Measurements from ENCODE around the gene CACNA1G.
A peak's percentile ranks its signal among the peaks of the same experiment; 100 is the strongest.

CACNA1G gene

DNA sequence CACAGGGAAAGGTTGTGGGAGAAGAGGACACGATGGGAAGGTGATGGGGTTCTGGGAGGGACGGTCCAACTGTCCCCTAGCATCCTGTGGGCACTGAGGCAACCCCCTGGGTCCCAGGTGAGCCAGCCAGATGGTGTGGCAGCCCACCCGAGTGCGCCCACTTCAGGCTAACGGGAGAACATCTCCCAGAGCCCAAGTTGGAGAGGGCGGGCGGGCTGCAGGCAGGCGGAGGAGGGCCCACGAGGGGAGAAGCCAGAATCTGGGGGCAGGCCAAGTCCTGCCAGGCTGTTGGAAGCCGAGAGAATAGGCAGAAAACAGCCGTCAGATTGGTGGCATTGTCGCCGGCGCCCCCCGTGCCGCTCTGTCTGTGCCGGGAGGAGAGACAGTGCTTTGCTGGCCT lies 60.3 kb downstream of the CACNA1G start:
- Histone ChIP-seq H3K27ac (no peak overlapping the region), H3K36me3 (no peaks in the 10 kb centered on the region), H3K9me3 (no peaks in the 10 kb centered on the region), H3K27me3 (peaks cover 0 to 22% of the 10 kb centered on the region in 2 donors), H3K4me3 (no peak overlapping the region), H3K4me1 (peaks cover 0 to under 1% (median 0%) of the 10 kb centered on the region in 4 donors)
- intact Hi-C loops (cut with DNase I; ENCODE audit: low total_unique reads), result no loop called here
- TF ChIP-seq, protein P1, sequence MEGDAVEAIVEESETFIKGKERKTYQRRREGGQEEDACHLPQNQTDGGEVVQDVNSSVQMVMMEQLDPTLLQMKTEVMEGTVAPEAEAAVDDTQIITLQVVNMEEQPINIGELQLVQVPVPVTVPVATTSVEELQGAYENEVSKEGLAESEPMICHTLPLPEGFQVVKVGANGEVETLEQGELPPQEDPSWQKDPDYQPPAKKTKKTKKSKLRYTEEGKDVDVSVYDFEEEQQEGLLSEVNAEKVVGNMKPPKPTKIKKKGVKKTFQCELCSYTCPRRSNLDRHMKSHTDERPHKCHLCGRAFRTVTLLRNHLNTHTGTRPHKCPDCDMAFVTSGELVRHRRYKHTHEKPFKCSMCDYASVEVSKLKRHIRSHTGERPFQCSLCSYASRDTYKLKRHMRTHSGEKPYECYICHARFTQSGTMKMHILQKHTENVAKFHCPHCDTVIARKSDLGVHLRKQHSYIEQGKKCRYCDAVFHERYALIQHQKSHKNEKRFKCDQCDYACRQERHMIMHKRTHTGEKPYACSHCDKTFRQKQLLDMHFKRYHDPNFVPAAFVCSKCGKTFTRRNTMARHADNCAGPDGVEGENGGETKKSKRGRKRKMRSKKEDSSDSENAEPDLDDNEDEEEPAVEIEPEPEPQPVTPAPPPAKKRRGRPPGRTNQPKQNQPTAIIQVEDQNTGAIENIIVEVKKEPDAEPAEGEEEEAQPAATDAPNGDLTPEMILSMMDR (IDR thresholded peaks at IDR 0.05), result no peak
- DNase-seq, result no peak

DNA sequence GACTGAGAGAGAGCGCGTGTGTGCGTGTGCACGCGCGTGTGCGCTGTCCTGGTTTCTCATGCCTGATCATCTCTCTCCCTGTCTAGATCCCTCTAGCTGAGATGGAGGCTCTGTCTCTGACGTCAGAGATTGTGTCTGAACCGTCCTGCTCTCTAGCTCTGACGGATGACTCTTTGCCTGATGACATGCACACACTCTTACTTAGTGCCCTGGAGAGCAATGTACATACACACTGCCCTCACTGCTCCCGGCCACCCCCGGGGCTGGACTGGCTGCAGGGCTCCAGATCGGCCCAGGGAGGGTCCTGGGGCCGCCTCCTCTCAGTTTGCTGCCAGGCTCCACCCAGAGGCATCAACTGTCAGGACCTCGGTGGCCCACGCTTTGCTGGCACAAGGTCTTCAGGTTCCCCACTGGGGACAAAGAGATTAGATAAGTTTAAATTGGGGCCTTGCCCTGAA lies 61.1 kb downstream of the CACNA1G start:
- H3K4me1 ChIP-seq, result peaks cover 0 to 7% (median 4%) of the 10 kb centered on the region in 4 donors
- H3K4me3 ChIP-seq, result no peak overlapping the region
- no peak for DNase-seq
- no peaks in the 10 kb centered on the region for H3K9me3 ChIP-seq
- TF ChIP-seq, protein P1 (IDR thresholded peaks at IDR 0.05), result no peak
- H3K27me3 ChIP-seq, result peaks cover 0 to 26% of the 10 kb centered on the region in 2 donors
- intact Hi-C loops (cut with DNase I; ENCODE audit: low total_unique reads), result no loop called here
- no peaks in the 10 kb centered on the region for H3K36me3 ChIP-seq
- H3K27ac ChIP-seq, result no peak overlapping the region

DNA sequence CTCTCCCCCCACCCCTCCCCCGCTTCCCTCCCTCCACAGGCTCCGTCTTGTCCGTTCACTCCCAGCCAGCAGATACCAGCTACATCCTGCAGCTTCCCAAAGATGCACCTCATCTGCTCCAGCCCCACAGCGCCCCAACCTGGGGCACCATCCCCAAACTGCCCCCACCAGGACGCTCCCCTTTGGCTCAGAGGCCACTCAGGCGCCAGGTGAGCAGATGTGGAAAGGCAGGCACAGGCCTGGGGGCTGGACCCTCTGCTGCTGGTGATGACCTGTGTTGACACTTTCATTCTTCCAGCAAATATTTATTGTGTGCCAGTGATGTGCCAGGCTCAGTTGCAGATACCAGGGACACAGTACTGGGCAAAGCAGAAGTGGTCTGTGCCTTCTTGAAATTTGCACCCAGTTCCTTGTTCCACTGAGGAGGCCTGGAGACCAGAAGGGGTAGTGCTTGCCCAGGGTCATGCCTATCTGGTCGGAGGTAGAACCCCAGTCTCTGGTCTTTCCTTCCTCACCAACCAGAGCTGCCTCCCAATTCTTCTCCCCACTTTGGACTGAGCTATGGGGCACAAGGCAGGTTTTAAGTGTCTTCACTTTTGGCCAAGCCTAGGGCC lies 63.9 kb downstream of the CACNA1G start:
- no peak for DNase-seq
- H3K9me3 ChIP-seq, result no peaks in the 10 kb centered on the region
- no peaks in the 10 kb centered on the region for H3K36me3 ChIP-seq
- H3K27ac ChIP-seq, result no peak overlapping the region
- peaks cover 0 to 7% (median 4%) of the 10 kb centered on the region in 4 donors for H3K4me1 ChIP-seq
- TF ChIP-seq, protein P1 (IDR thresholded peaks at IDR 0.05), result no peak
- intact Hi-C loops (cut with DNase I; ENCODE audit: low total_unique reads), result no loop called here
- H3K4me3 ChIP-seq, result no peak overlapping the region
- peaks cover 0 to 46% of the 10 kb centered on the region in 2 donors for H3K27me3 ChIP-seq

DNA sequence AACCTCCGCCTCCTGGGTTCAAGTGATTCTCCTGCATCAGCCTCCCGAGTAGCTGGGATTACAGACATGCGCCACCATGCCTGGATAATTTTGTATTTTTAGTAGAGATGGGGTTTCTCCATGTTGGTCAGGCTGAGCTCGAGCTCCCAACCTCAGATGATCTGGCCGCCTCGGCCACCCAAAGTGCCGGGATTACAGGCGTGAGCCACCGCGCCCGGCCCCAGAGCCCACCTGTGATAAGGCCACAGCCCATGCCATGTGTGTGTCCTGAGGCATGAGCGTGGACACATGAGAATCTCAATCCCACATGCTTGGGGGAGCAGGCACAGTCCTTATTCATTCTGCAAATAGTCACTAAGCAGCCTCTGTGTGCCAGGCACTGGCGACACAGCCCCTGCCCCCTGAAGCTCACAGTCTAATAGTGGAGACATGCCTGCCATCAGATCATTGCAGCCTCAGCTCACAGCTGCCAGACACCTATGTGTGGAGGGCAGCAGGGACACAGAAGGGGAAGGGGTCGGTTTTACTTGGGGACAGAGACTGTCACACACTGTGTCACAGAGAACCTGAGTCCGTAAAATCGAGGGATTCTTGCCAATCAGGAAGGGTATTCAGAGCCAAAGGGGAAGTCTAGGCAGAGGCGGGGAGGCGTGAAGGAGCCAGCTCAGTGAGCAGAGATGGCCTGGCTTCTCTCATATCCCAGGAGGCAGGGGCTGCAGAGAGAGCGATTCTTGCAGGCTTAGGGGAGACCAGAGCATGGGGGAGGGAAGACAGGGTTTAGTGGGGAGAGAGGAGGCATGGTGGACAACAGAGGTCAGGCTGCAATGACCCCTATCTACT lies 64.7 kb downstream of the CACNA1G start:
- peaks cover 0 to 9% (median 4%) of the 10 kb centered on the region in 4 donors for H3K4me1 ChIP-seq
- DNase-seq, result no peak
- TF ChIP-seq, protein P1 (IDR thresholded peaks at IDR 0.05), result no peak
- H3K27me3 ChIP-seq, result peaks cover 0 to 52% of the 10 kb centered on the region in 2 donors
- no peak overlapping the region for H3K4me3 ChIP-seq
- intact Hi-C loops (cut with DNase I; ENCODE audit: low total_unique reads), result loop anchor here (1.0 kb wide), 1 partner anchor 79 kb away; no protein-coding TSS in a partner anchor
- H3K9me3 ChIP-seq, result no peaks in the 10 kb centered on the region
- no peak overlapping the region for H3K27ac ChIP-seq
- no peaks in the 10 kb centered on the region for H3K36me3 ChIP-seq

DNA sequence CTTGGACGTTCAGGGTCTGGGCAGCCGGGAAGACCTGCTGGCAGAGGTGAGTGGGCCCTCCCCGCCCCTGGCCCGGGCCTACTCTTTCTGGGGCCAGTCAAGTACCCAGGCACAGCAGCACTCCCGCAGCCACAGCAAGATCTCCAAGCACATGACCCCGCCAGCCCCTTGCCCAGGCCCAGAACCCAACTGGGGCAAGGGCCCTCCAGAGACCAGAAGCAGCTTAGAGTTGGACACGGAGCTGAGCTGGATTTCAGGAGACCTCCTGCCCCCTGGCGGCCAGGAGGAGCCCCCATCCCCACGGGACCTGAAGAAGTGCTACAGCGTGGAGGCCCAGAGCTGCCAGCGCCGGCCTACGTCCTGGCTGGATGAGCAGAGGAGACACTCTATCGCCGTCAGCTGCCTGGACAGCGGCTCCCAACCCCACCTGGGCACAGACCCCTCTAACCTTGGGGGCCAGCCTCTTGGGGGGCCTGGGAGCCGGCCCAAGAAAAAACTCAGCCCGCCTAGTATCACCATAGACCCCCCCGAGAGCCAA lies 65.6 kb downstream of the CACNA1G start:
- no peaks in the 10 kb centered on the region for H3K9me3 ChIP-seq
- no peak overlapping the region for H3K4me3 ChIP-seq
- peak; percentile 65 to 83 for DNase-seq
- H3K4me1 ChIP-seq, result peaks cover 0 to 11% (median 4%) of the 10 kb centered on the region in 4 donors
- H3K36me3 ChIP-seq, result no peaks in the 10 kb centered on the region
- peaks cover 0 to 53% of the 10 kb centered on the region in 2 donors for H3K27me3 ChIP-seq
- TF ChIP-seq, protein P1 (IDR thresholded peaks at IDR 0.05), result peak; percentile 66 to 77
- no peak overlapping the region for H3K27ac ChIP-seq
- intact Hi-C loops (cut with DNase I; ENCODE audit: low total_unique reads), result no loop called here

Measured in tibial artery (tissue), 4 donors.